PC-3 (cell line): ENCODE measurements around the gene TMEM86B. TPM values are rescaled to one million over a fixed set of nuclear protein-coding genes. Genes with fewer than 3 reads are reported as not detected.

Experiments used
- ATAC-seq: fragments of 200-7000 bp; cut with Tn5 transposase; 2 replicates; pipeline ENCODE4 v1.9.1; 2020; ENCODE audit warnings: mild to moderate bottlenecking, moderate library complexity
- BruUV-seq: library from RNA; stranded (reverse); fragments of 400-500 nt; replicated peaks from 2 replicates; lab custom pipeline; 2021; lab: Mats Ljungman, UMichigan
- CTCF ChIA-PET: fragments of 300-600 bp; sonication (Branson Sonifier 250); formaldehyde crosslinking; loops from one replicate; lab custom pipeline; 2022; ENCODE audit warnings: antibody characterized with exemption; lab: Charles Lee
- POLR2A ChIA-PET: fragments of 300-600 bp; sonication (Branson Sonifier 250); formaldehyde crosslinking; loops from one replicate; lab custom pipeline; 2022; ENCODE audit warnings: antibody characterized with exemption; ENCODE audit not compliant: unreplicated experiment; lab: Charles Lee
- DNase-seq: peaks from one replicate; pipeline ENCODE4 v3.0.0-alpha.2; 2015
- H2AFZ ChIP-seq: fragments of 300-600 bp; sonication (generic); 2 replicates; pipeline ENCODE4 v1.6.0; 2016; ENCODE audit warnings: antibody characterized with exemption, low read length
- H3F3A ChIP-seq: fragments of 300-600 bp; sonication (generic); one replicate; pipeline ENCODE4 v1.6.0; 2017; ENCODE audit warnings: antibody characterized with exemption, low read length, control low read depth, mild to moderate bottlenecking; ENCODE audit not compliant: unreplicated experiment
- H3K27ac ChIP-seq: fragments of 300-600 bp; sonication (generic); 2 replicates; pipeline ENCODE4 v1.5.1; 2016; ENCODE audit warnings: mild to moderate bottlenecking, low read length
- H3K27me3 ChIP-seq: fragments of 300-600 bp; sonication (generic); 2 replicates; pipeline ENCODE4 v1.6.1; 2016; ENCODE audit warnings: low read length, mixed read lengths
- H3K36me3 ChIP-seq: fragments of 300-600 bp; sonication (generic); 2 replicates; pipeline ENCODE4 v1.6.1; 2016; ENCODE audit warnings: low read depth, mixed run types, low read length, mixed read lengths
- H3K4me1 ChIP-seq: fragments of 300-600 bp; sonication (generic); 2 replicates; pipeline ENCODE4 v1.5.1; 2016; ENCODE audit warnings: low read length; ENCODE audit not compliant: insufficient read depth
- H3K4me2 ChIP-seq: fragments of 300-600 bp; sonication (generic); 2 replicates; pipeline ENCODE4 v1.6.0; 2016; ENCODE audit warnings: low read length
- H3K4me3 ChIP-seq: fragments of 300-600 bp; sonication (generic); 2 replicates; pipeline ENCODE4 v1.5.1; 2016; ENCODE audit warnings: mild to moderate bottlenecking, low read length, mixed read lengths
- H3K79me2 ChIP-seq: fragments of 300-600 bp; sonication (generic); 2 replicates; pipeline ENCODE4 v1.6.1; 2017; ENCODE audit warnings: low read length, mixed read lengths
- H3K9ac ChIP-seq: fragments of 300-600 bp; sonication (generic); 2 replicates; pipeline ENCODE4 v1.6.0; 2016; ENCODE audit warnings: mild to moderate bottlenecking, low read length
- H3K9me2 ChIP-seq: fragments of 300-600 bp; sonication (generic); replicated peaks from 2 replicates; pipeline ENCODE4 v1.6.1; 2016; ENCODE audit warnings: mixed run types, low read length, mixed read lengths
- H3K9me3 ChIP-seq: fragments of 300-600 bp; sonication (generic); 2 replicates; pipeline ENCODE4 v1.6.1; 2016; ENCODE audit warnings: low read length, mixed read lengths
- H4K20me1 ChIP-seq: fragments of 300-600 bp; sonication (generic); 2 replicates; pipeline ENCODE4 v1.6.1; 2016; ENCODE audit warnings: low read length, mixed read lengths
- CTCF ChIP-seq: fragments of 300-600 bp; sonication (generic); conservative IDR thresholded peaks from 2 replicates; pipeline ENCODE4 v1.5.1; 2017; ENCODE audit warnings: antibody characterized with exemption, low read depth, mild to moderate bottlenecking, low read length
- EZH2 ChIP-seq: fragments of 300-600 bp; sonication (generic); IDR thresholded peaks from one replicate; pipeline ENCODE4 v1.6.1; 2017; ENCODE audit warnings: antibody characterized with exemption, mild to moderate bottlenecking, low read length; ENCODE audit not compliant: unreplicated experiment
- EZH2phosphoT487 ChIP-seq: fragments of 300-600 bp; sonication (generic); IDR thresholded peaks from 2 replicates; pipeline ENCODE4 v1.6.1; 2018; ENCODE audit warnings: mild to moderate bottlenecking, antibody characterized with exemption, low read length, borderline replicate concordance
- intact Hi-C: fragments of 100-400 bp; cut with micrococcal nuclease; formaldehyde crosslinking; loops from 2 replicates; pipeline ENCODE4 v1.9.0; 2023
- total RNA-seq: library from RNA; depleted of rRNA; stranded (reverse); fragments of >200 nt; gene quantifications from 2 replicates; pipeline ENCODE4 v1.2.3, GENCODE V29; 2014

Gene TMEM86B
- total RNA-seq, 1 experiment from 2014 or later = 11.8 TPM

- H3K79me2 ChIP-seq = no peaks in the 10 kb centered on the region
- POLR2A ChIA-PET = interaction anchor here (0.6 to 0.7 kb wide), 2 partner anchors 15 to 16 kb away, joined by 3 to 9 read pairs; partner anchors contain the start of gene PTPRH
- ATAC-seq = no peak
- no peaks in the 10 kb centered on the region for H3F3A ChIP-seq
- BruUV-seq = no TSS peak
- no peak overlapping the region for H3K27ac ChIP-seq
- H3K4me2 ChIP-seq = no peak overlapping the region
- H3K4me1 ChIP-seq = peaks cover 11% of the 10 kb centered on the region
- intact Hi-C loops = no loop called here
- H3K27me3 ChIP-seq = no peaks in the 10 kb centered on the region
- H4K20me1 ChIP-seq = no peaks in the 10 kb centered on the region
- CTCF ChIA-PET = interaction anchor here (0.7 kb wide), 1 partner anchor 11 kb away, joined by 3 read pairs; no protein-coding TSS in a partner anchor
- TF ChIP-seq EZH2phosphoT487 (no peak), CTCF (no peak), EZH2 (no peak)
- DNase-seq = no peak
- H3K9me2 ChIP-seq = no peaks in the 10 kb centered on the region
- no peak overlapping the region for H3K9ac ChIP-seq
- no peaks in the 10 kb centered on the region for H3K36me3 ChIP-seq
- H2AFZ ChIP-seq = no peak overlapping the region
- no peaks in the 10 kb centered on the region for H3K9me3 ChIP-seq
- no peak overlapping the region for H3K4me3 ChIP-seq
Measured at GRCh38 chr19:55193481-55193880, 35.1 kb downstream of the TMEM86B start.

GRCh38 chr19:55189403-55189835 is 39.1 kb downstream of the TMEM86B start:
- no peak for TF ChIP-seq EZH2
- peak; percentile 69; the same call in 1 of the 2 replicates for TF ChIP-seq EZH2phosphoT487
- POLR2A ChIA-PET = interaction anchor here (0.8 kb wide), 1 partner anchor 22 kb away, joined by 3 read pairs; no protein-coding TSS in a partner anchor
- intact Hi-C loops = loop anchor here (1.0 kb wide), 2 partner anchors 21 to 23 kb away; partner anchors contain the start of gene DNAAF3
- CTCF ChIA-PET = interaction anchor here (0.5 to 0.7 kb wide), 2 partner anchors 23 to 43 kb away, joined by 3 to 5 read pairs; partner anchors contain the start of gene DNAAF3
- no peaks in the 10 kb centered on the region for H3K9me3 ChIP-seq
- H2AFZ ChIP-seq = no peak overlapping the region
- H3K79me2 ChIP-seq = no peaks in the 10 kb centered on the region
- H3K4me2 ChIP-seq = peak overlapping the region; percentile 39
- H3K27me3 ChIP-seq = no peaks in the 10 kb centered on the region
- no peaks in the 10 kb centered on the region for H4K20me1 ChIP-seq
- DNase-seq = peak; percentile 99
- ATAC-seq = peak; percentile 99
- H3F3A ChIP-seq = no peaks in the 10 kb centered on the region
- no peak overlapping the region for H3K4me3 ChIP-seq
- peak overlapping the region; percentile 70 for H3K9ac ChIP-seq
- no peaks in the 10 kb centered on the region for H3K36me3 ChIP-seq
- H3K4me1 ChIP-seq = peaks cover 12% of the 10 kb centered on the region
- BruUV-seq = TSS peak; percentile 76
- H3K9me2 ChIP-seq = no peaks in the 10 kb centered on the region
- peak overlapping the region; percentile 89 for H3K27ac ChIP-seq

- H3K4me1 ChIP-seq = peaks cover 12% of the 10 kb centered on the region
- H3K4me3 ChIP-seq = no peak overlapping the region
- DNase-seq = no peak
- TF ChIP-seq EZH2 (no peak), EZH2phosphoT487 (no peak), CTCF (no peak)
- peak overlapping the region; percentile 89 for H3K27ac ChIP-seq
- CTCF ChIA-PET = no interaction called here
- ATAC-seq = peak; percentile 29
- H3K9me3 ChIP-seq = no peaks in the 10 kb centered on the region
- no peaks in the 10 kb centered on the region for H3K27me3 ChIP-seq
- peak overlapping the region; percentile 70 for H3K9ac ChIP-seq
- H3K9me2 ChIP-seq = no peaks in the 10 kb centered on the region
- peak overlapping the region; percentile 32; the same call in 1 of the 2 replicates for H3K4me2 ChIP-seq
- POLR2A ChIA-PET = interaction anchor here (0.8 kb wide), 1 partner anchor 22 kb away, joined by 3 read pairs; no protein-coding TSS in a partner anchor
- no peak overlapping the region for H2AFZ ChIP-seq
- no peaks in the 10 kb centered on the region for H3K36me3 ChIP-seq
- H3K79me2 ChIP-seq = no peaks in the 10 kb centered on the region
- intact Hi-C loops = loop anchor here (1.0 kb wide), 2 partner anchors 22 kb away; partner anchors contain the start of gene DNAAF3
- no peaks in the 10 kb centered on the region for H3F3A ChIP-seq
- TSS peak; percentile 72 for BruUV-seq
- H4K20me1 ChIP-seq = no peaks in the 10 kb centered on the region
Measured at GRCh38 chr19:55188625-55189024, 39.9 kb downstream of the TMEM86B start.
